ENCODE data around the gene HS2ST1. TPM values are rescaled to one million over a fixed set of nuclear protein-coding genes. Genes with fewer than 3 reads are reported as not detected.

Gene HS2ST1
- total RNA-seq, 6 donors from 2014 or later = 8.4 to 20.3 (median 13.9) TPM

DNA sequence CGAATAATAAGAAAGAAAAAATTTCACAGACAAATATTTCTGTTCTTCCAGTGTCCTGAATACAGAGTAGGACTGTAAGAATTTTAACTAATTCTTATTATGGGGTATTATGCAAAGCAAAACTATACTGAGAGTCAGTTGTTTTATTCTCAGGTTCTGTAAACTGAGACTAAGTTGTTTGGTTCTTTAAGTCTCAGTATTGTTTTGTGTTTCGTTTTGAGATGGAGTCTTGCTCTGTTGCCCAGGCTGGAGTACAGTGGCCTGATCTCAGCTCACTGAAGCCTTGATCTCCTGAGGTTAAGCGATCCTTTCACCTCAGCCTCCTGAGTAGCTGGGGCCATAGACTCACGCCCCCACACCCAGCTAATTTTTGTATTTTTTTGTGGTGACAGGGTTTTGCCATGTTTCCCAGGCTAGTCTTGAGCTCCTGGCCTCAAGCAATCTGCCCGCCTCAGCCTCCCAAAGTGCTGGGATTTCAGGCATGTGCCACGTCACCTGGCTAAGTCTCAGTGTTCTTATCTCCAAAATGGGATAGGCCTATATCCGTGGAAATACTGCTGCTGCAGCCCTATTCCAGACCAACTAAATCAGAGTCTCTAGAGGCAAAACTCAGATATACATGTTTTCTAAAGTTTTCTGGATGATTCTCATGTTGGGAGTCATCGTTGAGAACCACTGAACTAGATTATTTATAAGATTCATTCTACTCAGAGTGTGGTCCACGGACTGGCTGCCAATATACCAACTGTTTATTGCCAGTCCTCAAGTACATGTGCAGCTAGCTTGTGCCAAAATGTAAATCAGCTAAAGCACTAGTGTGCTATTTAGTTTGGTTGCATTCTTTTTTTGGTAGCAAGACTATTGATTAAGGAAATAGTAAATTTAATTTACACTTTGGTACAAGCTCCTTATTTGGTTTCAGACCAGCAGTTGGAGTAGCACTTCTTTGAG, 116.6 kb downstream of the HS2ST1 start:
- no peaks in the 10 kb centered on the region for H3K36me3 ChIP-seq
- WGBS, 2 donors = 88 to 90% methylated on average over 9 of the region's 9 CpGs
- ATAC-seq (ENCODE audit: low FRiP score in 2 of 2) (no peak), DNase-seq (no peak)
- H3K4me3 ChIP-seq = no peak overlapping the region
- no peaks in the 10 kb centered on the region for H3K9me3 ChIP-seq
- H3K27ac ChIP-seq = no peak overlapping the region
- no peaks in the 10 kb centered on the region for H3K27me3 ChIP-seq
- H3K4me1 ChIP-seq = no peaks in the 10 kb centered on the region
- TF ChIP-seq, protein P1, sequence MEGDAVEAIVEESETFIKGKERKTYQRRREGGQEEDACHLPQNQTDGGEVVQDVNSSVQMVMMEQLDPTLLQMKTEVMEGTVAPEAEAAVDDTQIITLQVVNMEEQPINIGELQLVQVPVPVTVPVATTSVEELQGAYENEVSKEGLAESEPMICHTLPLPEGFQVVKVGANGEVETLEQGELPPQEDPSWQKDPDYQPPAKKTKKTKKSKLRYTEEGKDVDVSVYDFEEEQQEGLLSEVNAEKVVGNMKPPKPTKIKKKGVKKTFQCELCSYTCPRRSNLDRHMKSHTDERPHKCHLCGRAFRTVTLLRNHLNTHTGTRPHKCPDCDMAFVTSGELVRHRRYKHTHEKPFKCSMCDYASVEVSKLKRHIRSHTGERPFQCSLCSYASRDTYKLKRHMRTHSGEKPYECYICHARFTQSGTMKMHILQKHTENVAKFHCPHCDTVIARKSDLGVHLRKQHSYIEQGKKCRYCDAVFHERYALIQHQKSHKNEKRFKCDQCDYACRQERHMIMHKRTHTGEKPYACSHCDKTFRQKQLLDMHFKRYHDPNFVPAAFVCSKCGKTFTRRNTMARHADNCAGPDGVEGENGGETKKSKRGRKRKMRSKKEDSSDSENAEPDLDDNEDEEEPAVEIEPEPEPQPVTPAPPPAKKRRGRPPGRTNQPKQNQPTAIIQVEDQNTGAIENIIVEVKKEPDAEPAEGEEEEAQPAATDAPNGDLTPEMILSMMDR (IDR thresholded peaks at IDR 0.05) = no peak
- no peak for TF ChIP-seq POLR2A (IDR thresholded peaks at IDR 0.05)
- TF ChIP-seq POLR2AphosphoS5 (IDR thresholded peaks at IDR 0.05) = no peak
- TF ChIP-seq EP300 (IDR thresholded peaks at IDR 0.05) = no peak

DNA sequence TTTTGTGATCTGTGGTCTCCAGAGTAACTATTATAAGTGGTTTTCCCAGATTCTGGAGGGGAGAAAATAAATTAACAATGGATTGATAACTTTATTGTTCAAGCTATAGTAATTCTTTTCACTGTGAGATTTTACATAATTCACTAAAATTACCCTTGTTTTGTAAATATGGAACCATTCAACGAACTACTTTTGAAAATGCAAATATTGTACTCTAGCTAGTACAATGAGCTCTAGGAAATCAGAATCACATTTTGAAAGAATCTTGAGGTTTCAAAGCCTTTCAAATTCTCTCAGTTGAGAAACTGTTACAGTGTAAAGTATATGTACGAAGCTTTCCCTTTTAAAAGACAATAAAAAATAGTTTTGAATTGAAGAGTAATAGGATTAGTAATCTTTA, 119.9 kb downstream of the HS2ST1 start:
- Histone ChIP-seq H3K36me3 (no peaks in the 10 kb centered on the region), H3K4me3 (no peak overlapping the region), H3K4me1 (no peaks in the 10 kb centered on the region), H3K9me3 (no peaks in the 10 kb centered on the region), H3K27me3 (no peaks in the 10 kb centered on the region), H3K27ac (no peak overlapping the region)
- ATAC-seq (ENCODE audit: low FRiP score in 2 of 2) (no peak), DNase-seq (no peak)
- WGBS, 2 donors = 87 to 88% methylated on average over 2 of the region's 2 CpGs
- TF ChIP-seq EP300 (IDR thresholded peaks at IDR 0.05) = no peak
- no peak for TF ChIP-seq POLR2A (IDR thresholded peaks at IDR 0.05)
- no peak for TF ChIP-seq POLR2AphosphoS5 (IDR thresholded peaks at IDR 0.05)

- Histone ChIP-seq H3K4me3 (no peak overlapping the region), H3K4me1 (no peaks in the 10 kb centered on the region), H3K9me3 (no peaks in the 10 kb centered on the region), H3K36me3 (no peaks in the 10 kb centered on the region), H3K27ac (no peak overlapping the region), H3K27me3 (no peaks in the 10 kb centered on the region)
- TF ChIP-seq POLR2AphosphoS5 (IDR thresholded peaks at IDR 0.05) (no peak), EP300 (IDR thresholded peaks at IDR 0.05) (no peak), POLR2A (IDR thresholded peaks at IDR 0.05) (no peak)
- TF ChIP-seq, protein P1 (IDR thresholded peaks at IDR 0.05) = no peak
- DNase-seq (no peak), ATAC-seq (ENCODE audit: low FRiP score in 2 of 2) (no peak)
- WGBS, 2 donors = 97 to 98% methylated on average over 3 of the region's 3 CpGs
Observed at GRCh38 chr1:87039096-87039495, 124.7 kb downstream of the HS2ST1 start.

DNA sequence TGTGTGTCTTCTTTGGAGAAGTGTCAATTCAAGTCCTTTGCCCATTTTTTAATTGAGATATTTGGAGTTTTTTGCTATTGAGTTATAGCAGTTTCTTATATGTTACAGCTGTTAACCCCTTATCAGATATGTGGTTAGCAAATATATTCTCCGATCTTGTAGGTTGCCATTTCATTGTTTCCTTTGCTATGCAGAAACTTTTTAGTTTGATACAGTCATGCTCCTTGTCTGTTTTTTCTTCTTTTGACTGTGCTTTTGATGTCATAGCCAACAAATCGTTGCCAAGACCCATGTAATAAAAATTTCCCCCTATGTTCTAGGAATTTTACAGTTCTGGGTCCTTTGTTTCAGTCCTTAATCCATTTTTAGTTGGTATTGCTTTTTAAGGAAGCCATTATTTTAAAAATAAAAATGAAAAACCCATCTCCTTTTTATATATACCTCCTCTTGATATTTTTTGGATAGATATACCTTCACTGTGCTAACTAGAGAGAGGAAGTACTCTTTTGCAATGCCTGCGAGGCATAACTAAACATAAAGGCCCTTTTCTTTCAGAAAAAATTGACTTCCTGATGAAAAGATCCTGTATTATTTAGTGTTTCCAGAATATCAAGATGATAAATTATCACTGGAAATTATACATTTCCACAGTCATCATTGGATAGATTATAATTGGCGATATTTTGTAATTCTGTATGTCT, 127.8 kb downstream of the HS2ST1 start:
- ATAC-seq (ENCODE audit: low FRiP score in 2 of 2) (no peak), DNase-seq (no peak)
- TF ChIP-seq EP300 (IDR thresholded peaks at IDR 0.05) (no peak), POLR2AphosphoS5 (IDR thresholded peaks at IDR 0.05) (no peak), POLR2A (IDR thresholded peaks at IDR 0.05) (no peak)
- TF ChIP-seq, protein P1 (IDR thresholded peaks at IDR 0.05) = no peak
- 76 to 77% methylated on average over 4 of the region's 4 CpGs for WGBS, 2 donors
- H3K36me3 ChIP-seq = no peaks in the 10 kb centered on the region
- no peak overlapping the region for H3K27ac ChIP-seq
- no peaks in the 10 kb centered on the region for H3K27me3 ChIP-seq
- no peaks in the 10 kb centered on the region for H3K4me1 ChIP-seq
- no peaks in the 10 kb centered on the region for H3K9me3 ChIP-seq
- H3K4me3 ChIP-seq = no peak overlapping the region

GRCh38 chr1:87044424-87044823, 130.0 kb downstream of the HS2ST1 start:
- H3K4me3 ChIP-seq = no peak overlapping the region
- H3K4me1 ChIP-seq = no peaks in the 10 kb centered on the region
- H3K27me3 ChIP-seq = no peaks in the 10 kb centered on the region
- ATAC-seq (ENCODE audit: low FRiP score in 2 of 2) (no peak), DNase-seq (no peak)
- TF ChIP-seq POLR2AphosphoS5 (IDR thresholded peaks at IDR 0.05) (no peak), EP300 (IDR thresholded peaks at IDR 0.05) (no peak), POLR2A (IDR thresholded peaks at IDR 0.05) (no peak)
- TF ChIP-seq, protein P1 (IDR thresholded peaks at IDR 0.05) = no peak
- no peaks in the 10 kb centered on the region for H3K36me3 ChIP-seq
- peaks cover 0 to 4% (median 2%) of the 10 kb centered on the region in 4 donors for H3K9me3 ChIP-seq
- H3K27ac ChIP-seq = no peak overlapping the region

Measured in upper lobe of left lung (tissue), 6 donors.